ENCODE results near the gene ESYT1. TPM values are rescaled to one million over a fixed set of nuclear protein-coding genes. Genes with fewer than 3 reads are reported as not detected.

ESYT1 gene
- total and polyA plus RNA-seq, 10 of the 15 experiments (the other 5 are each of a cell fraction or from before 2014, with no cell fraction given) = 47.5 to 120 (median 87.1) TPM

- TF ChIP-seq MLLT1 (IDR thresholded peaks at IDR 0.05) (peak; percentile 90), MYB (IDR thresholded peaks at IDR 0.05; ENCODE audit: borderline replicate concordance, low read depth, low read length) (no peak), IKZF1 (conservative IDR thresholded peaks at IDR 0.05) (peak; percentile 10), SMARCA5 (IDR thresholded peaks at IDR 0.05) (peak; percentile 29; the same call in 1 of the 2 replicates), MAX (IDR thresholded peaks at IDR 0.05; ENCODE audit: low read depth, low read length) (peak; percentile 3; the same call in 1 of the 2 replicates), PBX3 (IDR thresholded peaks at IDR 0.05; ENCODE audit: insufficient replicate concordance, low read depth, low read length) (no peak), BHLHE40 (IDR thresholded peaks at IDR 0.05; ENCODE audit: borderline replicate concordance in 1 of 2, low read depth in 2 of 2, low read length in 1 of 2) (peak; percentile 44 to 50; a peak in 2 of 4 replicates), SRF (IDR thresholded peaks at IDR 0.05; ENCODE audit: low read depth in 2 of 2, low read length in 2 of 2) (no peak), TBL1XR1 (IDR thresholded peaks at IDR 0.05; ENCODE audit: low read depth, low read length) (peak; percentile 69), PKNOX1 (IDR thresholded peaks at IDR 0.05) (peak; percentile 79), RAD21 (IDR thresholded peaks at IDR 0.05; ENCODE audit: insufficient read depth, low read depth, low read length) (peak; percentile 33), ETV6 (conservative IDR thresholded peaks at IDR 0.05 in 1 of 2, IDR thresholded peaks at IDR 0.05 in 1 of 2; ENCODE audit: borderline replicate concordance in 1 of 2, low read depth in 1 of 2) (no peak), LARP7 (IDR thresholded peaks at IDR 0.05) (peak; percentile 68; the same call in 1 of the 2 replicates), SIN3A (IDR thresholded peaks at IDR 0.05; ENCODE audit: low read depth, low read length) (0 out of 2 replicates have a peak, but pooled peaks have one; percentile 21), MYC (IDR thresholded peaks at IDR 0.05; ENCODE audit: insufficient read depth, insufficient read length, insufficient replicate concordance, low read length, severe bottlenecking) (no peak), RB1 (IDR thresholded peaks at IDR 0.05; ENCODE audit: borderline replicate concordance) (peak; percentile 75; the same call in 1 of the 2 replicates), SMAD1 (IDR thresholded peaks at IDR 0.05; ENCODE audit: low read depth, partially characterized antibody) (no peak), TAF1 (IDR thresholded peaks at IDR 0.05; ENCODE audit: borderline replicate concordance, low read depth, low read length) (peak; percentile 84; the same call in 1 of the 2 replicates), MEF2A (IDR thresholded peaks at IDR 0.05; ENCODE audit: insufficient read depth, low read depth, low read length) (no peak), STAT1 (conservative IDR thresholded peaks at IDR 0.05) (no peak), BACH1 (IDR thresholded peaks at IDR 0.05; ENCODE audit: borderline replicate concordance) (no peak)
- TF ChIP-seq, protein P1, sequence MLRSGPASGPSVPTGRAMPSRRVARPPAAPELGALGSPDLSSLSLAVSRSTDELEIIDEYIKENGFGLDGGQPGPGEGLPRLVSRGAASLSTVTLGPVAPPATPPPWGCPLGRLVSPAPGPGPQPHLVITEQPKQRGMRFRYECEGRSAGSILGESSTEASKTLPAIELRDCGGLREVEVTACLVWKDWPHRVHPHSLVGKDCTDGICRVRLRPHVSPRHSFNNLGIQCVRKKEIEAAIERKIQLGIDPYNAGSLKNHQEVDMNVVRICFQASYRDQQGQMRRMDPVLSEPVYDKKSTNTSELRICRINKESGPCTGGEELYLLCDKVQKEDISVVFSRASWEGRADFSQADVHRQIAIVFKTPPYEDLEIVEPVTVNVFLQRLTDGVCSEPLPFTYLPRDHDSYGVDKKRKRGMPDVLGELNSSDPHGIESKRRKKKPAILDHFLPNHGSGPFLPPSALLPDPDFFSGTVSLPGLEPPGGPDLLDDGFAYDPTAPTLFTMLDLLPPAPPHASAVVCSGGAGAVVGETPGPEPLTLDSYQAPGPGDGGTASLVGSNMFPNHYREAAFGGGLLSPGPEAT (IDR thresholded peaks at IDR 0.05; ENCODE audit: low read depth) = 0 out of 2 replicates have a peak, but pooled peaks have one; percentile 27
Measured at GRCh38 chr12:56157201-56158028, 29.3 kb downstream of the ESYT1 start (continued).
